LNCAP (cell line): ENCODE measurements around the gene ANP32A.

Experiments
- CTCF ChIP-seq: fragments of 450-650 bp; IDR thresholded peaks from 2 replicates; pipeline ENCODE4 v1.5.1; 2017; ENCODE audit warnings: mild to moderate bottlenecking

Gene ANP32A

DNA sequence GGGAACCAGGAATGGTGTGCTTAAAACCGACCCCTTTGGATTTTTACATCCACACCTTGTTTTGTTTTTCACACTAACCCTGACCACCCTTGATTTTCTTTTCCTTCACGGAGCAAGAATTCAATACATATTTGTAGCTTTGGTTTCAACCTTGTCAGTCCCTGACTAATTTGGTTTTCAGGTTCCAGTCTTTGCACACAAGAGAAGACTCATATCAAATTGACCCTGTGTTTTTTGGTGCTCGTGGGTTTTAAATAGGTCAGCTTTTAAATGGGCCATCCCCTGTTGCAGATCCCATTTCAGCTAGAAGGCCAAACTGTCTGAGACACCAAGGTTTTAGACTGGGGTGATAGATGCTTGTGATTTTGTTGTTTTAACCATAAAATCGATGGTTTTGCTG lies 26.4 kb downstream of the ANP32A start:
- no peak for TF ChIP-seq CTCF

- TF ChIP-seq CTCF, result no peak
Observed at GRCh38 chr15:68793776-68794175, 26.9 kb downstream of the ANP32A start.

DNA sequence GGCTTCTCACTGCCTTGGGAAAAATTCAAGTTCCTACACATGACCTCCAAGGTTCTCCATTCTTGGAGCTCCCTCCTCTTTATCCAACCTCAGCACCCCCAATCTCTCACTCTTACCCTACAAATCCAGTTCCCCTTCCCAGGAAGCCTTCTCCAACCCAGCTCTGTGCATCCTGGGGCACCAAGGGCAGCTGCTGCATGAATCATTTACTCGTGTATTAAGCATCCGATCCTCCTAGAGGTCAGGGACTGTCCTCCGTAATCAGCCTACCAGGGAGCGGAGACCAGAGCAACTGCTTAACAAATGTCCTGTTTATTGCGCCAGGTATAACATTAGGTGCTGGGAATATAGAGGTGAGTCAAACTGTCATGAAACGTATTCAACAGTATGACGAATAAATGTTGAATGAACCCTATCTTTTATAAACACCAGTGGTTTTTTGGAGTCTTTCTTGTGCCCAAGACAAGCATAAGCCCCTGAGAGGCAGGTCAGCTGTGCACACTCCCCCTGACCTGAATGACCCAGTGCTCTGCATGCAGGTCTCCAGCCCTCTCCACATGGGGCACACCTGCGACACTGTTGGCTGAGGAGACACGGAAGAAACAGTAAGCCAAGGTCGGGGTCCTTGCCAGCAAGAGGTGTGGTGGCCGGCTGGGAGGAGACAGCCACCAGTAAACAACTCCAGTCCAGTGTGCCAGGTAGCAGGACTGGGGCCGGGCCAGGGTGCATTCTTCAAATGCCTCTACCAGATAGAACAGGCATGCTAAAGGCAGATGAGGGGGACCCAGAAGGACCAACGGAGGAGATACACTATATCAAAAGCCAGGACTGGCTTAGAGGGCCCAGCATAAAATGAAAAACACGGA lies 27.6 kb downstream of the ANP32A start:
- no peak; the same call in 1 of the 2 replicates for TF ChIP-seq CTCF

GRCh38 chr15:68791431-68792283 lies 29.0 kb downstream of the ANP32A start:
- no peak for TF ChIP-seq CTCF

DNA sequence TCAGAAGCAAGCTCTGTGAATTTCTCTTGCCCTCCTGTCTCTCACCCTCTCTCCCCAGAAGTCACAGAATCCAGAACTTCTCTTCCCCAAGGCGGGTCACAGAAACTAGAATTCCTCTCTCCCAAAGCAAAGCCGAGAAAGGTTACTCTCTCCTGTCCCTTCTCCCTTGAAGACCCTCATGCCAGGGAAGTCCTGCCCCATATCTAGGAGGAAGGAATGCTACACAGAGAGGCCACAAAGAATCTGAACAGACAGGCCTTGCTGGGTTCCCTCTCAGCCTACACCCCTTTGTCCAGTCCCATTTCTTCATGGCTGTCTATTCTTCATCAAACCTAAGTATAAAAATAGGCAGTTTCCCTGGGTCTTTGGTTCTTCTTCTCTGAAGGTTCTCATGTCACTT lies 29.8 kb downstream of the ANP32A start:
- no peak for TF ChIP-seq CTCF

DNA sequence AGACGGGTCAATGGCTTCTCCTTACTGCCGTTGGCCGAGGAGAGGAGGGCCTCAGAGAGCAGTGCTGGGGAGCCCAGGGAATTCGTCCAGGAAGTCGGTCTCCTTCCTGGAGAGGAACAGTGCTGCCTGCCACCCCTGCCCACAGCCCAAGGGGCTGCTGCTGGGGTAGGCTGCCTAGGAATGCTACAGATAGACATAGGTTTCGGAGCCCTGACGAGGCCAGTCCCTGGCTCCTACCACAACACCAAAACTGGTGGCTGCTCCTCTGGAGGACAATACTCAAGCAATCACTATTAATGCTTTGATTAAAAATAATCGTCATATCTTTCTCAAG lies 30.5 kb downstream of the ANP32A start:
- TF ChIP-seq CTCF, result no peak

GRCh38 chr15:68789534-68790241 lies 31.0 kb downstream of the ANP32A start:
- TF ChIP-seq CTCF, result no peak
